ENCODE measurements around the gene DMD.

Gene DMD

GRCh38 chrX:33211356-33212260 is at the start of gene DMD:
Gene DMD (minus strand): TSS chrX:33211549. CDS start chrX:33211312, 237 bp downstream.
- Histone ChIP-seq H3K4me3 (ENCODE audit: low read length) (no peak within 1 kb of the TSS), H3K9ac (ENCODE audit: low read length) (no peak within 1 kb of the TSS), H3K9me3 (ENCODE audit: control insufficient read depth, low read length) (no peaks in the 10 kb centered on the region), H3K4me1 (ENCODE audit: control insufficient read depth, insufficient read depth, low read length) (no peaks in the 10 kb centered on the region), H3K36me3 (ENCODE audit: control insufficient read depth, insufficient read depth, low read length) (no peaks in the 10 kb centered on the region), H3K27me3 (ENCODE audit: control insufficient read depth, insufficient read depth, low read length) (no peaks in the 10 kb centered on the region)

- Histone ChIP-seq H3K4me1 (ENCODE audit: control insufficient read depth, insufficient read depth, low read length) (no peaks in the 10 kb centered on the region), H3K27me3 (ENCODE audit: control insufficient read depth, insufficient read depth, low read length) (no peaks in the 10 kb centered on the region), H3K9me3 (ENCODE audit: control insufficient read depth, low read length) (no peaks in the 10 kb centered on the region), H3K4me3 (ENCODE audit: low read length) (no peak overlapping the region), H3K36me3 (ENCODE audit: control insufficient read depth, insufficient read depth, low read length) (no peaks in the 10 kb centered on the region), H3K9ac (ENCODE audit: low read length) (no peak overlapping the region)
Measured at GRCh38 chrX:33252306-33252825, 41.0 kb upstream of the DMD start.

GRCh38 chrX:33218819-33219218 is 7.5 kb upstream of the DMD start:
- Histone ChIP-seq H3K4me3 (ENCODE audit: low read length) (no peak overlapping the region), H3K27me3 (ENCODE audit: control insufficient read depth, insufficient read depth, low read length) (no peaks in the 10 kb centered on the region), H3K36me3 (ENCODE audit: control insufficient read depth, insufficient read depth, low read length) (no peaks in the 10 kb centered on the region), H3K9ac (ENCODE audit: low read length) (no peak overlapping the region), H3K4me1 (ENCODE audit: control insufficient read depth, insufficient read depth, low read length) (no peaks in the 10 kb centered on the region), H3K9me3 (ENCODE audit: control insufficient read depth, low read length) (no peaks in the 10 kb centered on the region)

- Histone ChIP-seq H3K27me3 (ENCODE audit: control insufficient read depth, insufficient read depth, low read length) (no peaks in the 10 kb centered on the region), H3K36me3 (ENCODE audit: control insufficient read depth, insufficient read depth, low read length) (no peaks in the 10 kb centered on the region), H3K9me3 (ENCODE audit: control insufficient read depth, low read length) (no peaks in the 10 kb centered on the region), H3K4me3 (ENCODE audit: low read length) (no peak overlapping the region), H3K9ac (ENCODE audit: low read length) (no peak overlapping the region), H3K4me1 (ENCODE audit: control insufficient read depth, insufficient read depth, low read length) (no peaks in the 10 kb centered on the region)
Measured at GRCh38 chrX:33210156-33210555, 1.2 kb downstream of the DMD start.

- Histone ChIP-seq H3K27me3 (ENCODE audit: control insufficient read depth, insufficient read depth, low read length) (no peaks in the 10 kb centered on the region), H3K4me1 (ENCODE audit: control insufficient read depth, insufficient read depth, low read length) (no peaks in the 10 kb centered on the region), H3K9ac (ENCODE audit: low read length) (no peak overlapping the region), H3K36me3 (ENCODE audit: control insufficient read depth, insufficient read depth, low read length) (no peaks in the 10 kb centered on the region), H3K9me3 (ENCODE audit: control insufficient read depth, low read length) (no peaks in the 10 kb centered on the region), H3K4me3 (ENCODE audit: low read length) (no peak overlapping the region)
Measured at GRCh38 chrX:33207056-33207455, 4.3 kb downstream of the DMD start.

GRCh38 chrX:33205321-33205720 is 6.0 kb downstream of the DMD start:
- no peaks in the 10 kb centered on the region for H3K27me3 ChIP-seq (ENCODE audit: control insufficient read depth, insufficient read depth, low read length)
- no peak overlapping the region for H3K4me3 ChIP-seq (ENCODE audit: low read length)
- H3K9ac ChIP-seq (ENCODE audit: low read length), result no peak overlapping the region
- no peaks in the 10 kb centered on the region for H3K9me3 ChIP-seq (ENCODE audit: control insufficient read depth, low read length)
- H3K4me1 ChIP-seq (ENCODE audit: control insufficient read depth, insufficient read depth, low read length), result no peaks in the 10 kb centered on the region
- no peaks in the 10 kb centered on the region for H3K36me3 ChIP-seq (ENCODE audit: control insufficient read depth, insufficient read depth, low read length)

GRCh38 chrX:33204889-33205288 is 6.5 kb downstream of the DMD start:
- Histone ChIP-seq H3K9me3 (ENCODE audit: control insufficient read depth, low read length) (no peaks in the 10 kb centered on the region), H3K9ac (ENCODE audit: low read length) (no peak overlapping the region), H3K4me3 (ENCODE audit: low read length) (no peak overlapping the region), H3K4me1 (ENCODE audit: control insufficient read depth, insufficient read depth, low read length) (no peaks in the 10 kb centered on the region), H3K36me3 (ENCODE audit: control insufficient read depth, insufficient read depth, low read length) (no peaks in the 10 kb centered on the region), H3K27me3 (ENCODE audit: control insufficient read depth, insufficient read depth, low read length) (no peaks in the 10 kb centered on the region)

GRCh38 chrX:33198561-33199279 is 12.6 kb downstream of the DMD start:
- Histone ChIP-seq H3K9me3 (ENCODE audit: control insufficient read depth, low read length) (no peaks in the 10 kb centered on the region), H3K4me3 (ENCODE audit: low read length) (no peak overlapping the region), H3K36me3 (ENCODE audit: control insufficient read depth, insufficient read depth, low read length) (no peaks in the 10 kb centered on the region), H3K27me3 (ENCODE audit: control insufficient read depth, insufficient read depth, low read length) (no peaks in the 10 kb centered on the region), H3K4me1 (ENCODE audit: control insufficient read depth, insufficient read depth, low read length) (no peaks in the 10 kb centered on the region), H3K9ac (ENCODE audit: low read length) (no peak overlapping the region)

- Histone ChIP-seq H3K36me3 (ENCODE audit: control insufficient read depth, insufficient read depth, low read length) (no peaks in the 10 kb centered on the region), H3K4me3 (ENCODE audit: low read length) (no peak overlapping the region), H3K9me3 (ENCODE audit: control insufficient read depth, low read length) (no peaks in the 10 kb centered on the region), H3K9ac (ENCODE audit: low read length) (no peak overlapping the region), H3K27me3 (ENCODE audit: control insufficient read depth, insufficient read depth, low read length) (no peaks in the 10 kb centered on the region), H3K4me1 (ENCODE audit: control insufficient read depth, insufficient read depth, low read length) (no peaks in the 10 kb centered on the region)
Measured at GRCh38 chrX:33195698-33196097, 15.7 kb downstream of the DMD start.

GRCh38 chrX:33194876-33195433 is 16.4 kb downstream of the DMD start:
- no peak overlapping the region for H3K9ac ChIP-seq (ENCODE audit: low read length)
- no peak overlapping the region for H3K4me3 ChIP-seq (ENCODE audit: low read length)
- no peaks in the 10 kb centered on the region for H3K27me3 ChIP-seq (ENCODE audit: control insufficient read depth, insufficient read depth, low read length)
- H3K36me3 ChIP-seq (ENCODE audit: control insufficient read depth, insufficient read depth, low read length), result no peaks in the 10 kb centered on the region
- H3K9me3 ChIP-seq (ENCODE audit: control insufficient read depth, low read length), result no peaks in the 10 kb centered on the region
- no peaks in the 10 kb centered on the region for H3K4me1 ChIP-seq (ENCODE audit: control insufficient read depth, insufficient read depth, low read length)

- H3K9ac ChIP-seq (ENCODE audit: low read length), result no peak overlapping the region
- H3K36me3 ChIP-seq (ENCODE audit: control insufficient read depth, insufficient read depth, low read length), result no peaks in the 10 kb centered on the region
- H3K27me3 ChIP-seq (ENCODE audit: control insufficient read depth, insufficient read depth, low read length), result no peaks in the 10 kb centered on the region
- no peaks in the 10 kb centered on the region for H3K4me1 ChIP-seq (ENCODE audit: control insufficient read depth, insufficient read depth, low read length)
- no peaks in the 10 kb centered on the region for H3K9me3 ChIP-seq (ENCODE audit: control insufficient read depth, low read length)
- no peak overlapping the region for H3K4me3 ChIP-seq (ENCODE audit: low read length)
Measured at GRCh38 chrX:33194289-33194688, 17.1 kb downstream of the DMD start.

- no peaks in the 10 kb centered on the region for H3K4me1 ChIP-seq (ENCODE audit: control insufficient read depth, insufficient read depth, low read length)
- no peaks in the 10 kb centered on the region for H3K36me3 ChIP-seq (ENCODE audit: control insufficient read depth, insufficient read depth, low read length)
- H3K9ac ChIP-seq (ENCODE audit: low read length), result no peak overlapping the region
- no peaks in the 10 kb centered on the region for H3K27me3 ChIP-seq (ENCODE audit: control insufficient read depth, insufficient read depth, low read length)
- no peaks in the 10 kb centered on the region for H3K9me3 ChIP-seq (ENCODE audit: control insufficient read depth, low read length)
- no peak overlapping the region for H3K4me3 ChIP-seq (ENCODE audit: low read length)
Measured at GRCh38 chrX:33190016-33190415, 21.3 kb downstream of the DMD start.

Data from mucosa of stomach (tissue), 1 donor.